Nephron progenitor cell (in vitro differentiated cells): ENCODE data around the gene PAK1IP1.

Experiments
- DNase-seq: peaks from one replicate; pipeline ENCODE4 v3.0.0; 2021
- H3K27ac Mint-ChIP-seq: 2 replicates; pipeline ENCODE4 v1.8.0; 2021; ENCODE audit warnings: mild to moderate bottlenecking, moderate library complexity, mixed read lengths
- H3K27me3 Mint-ChIP-seq: 2 replicates; pipeline ENCODE4 v1.8.0; 2021; ENCODE audit warnings: mild to moderate bottlenecking, low read depth, mixed read lengths; ENCODE audit not compliant: poor library complexity
- H3K36me3 Mint-ChIP-seq: 2 replicates; pipeline ENCODE4 v1.8.0; 2021; ENCODE audit warnings: low read depth, mixed read lengths
- H3K4me1 Mint-ChIP-seq: 2 replicates; pipeline ENCODE4 v1.8.0; 2021; ENCODE audit warnings: mixed read lengths
- H3K4me3 Mint-ChIP-seq: 2 replicates; pipeline ENCODE4 v1.8.0; 2021; ENCODE audit warnings: mild to moderate bottlenecking, moderate library complexity, mixed read lengths
- H3K9me3 Mint-ChIP-seq: 2 replicates; pipeline ENCODE4 v1.8.0; 2021; ENCODE audit warnings: mild to moderate bottlenecking, moderate library complexity, mixed read lengths
- CTCF ChIP-seq: fragments of 200-600 bp; sonication (generic); IDR thresholded peaks from 2 replicates; pipeline ENCODE4 v1.5.0; 2021; ENCODE audit warnings: antibody characterized with exemption

PAK1IP1 gene

GRCh38 chr6:10722570-10722819 is 27.7 kb downstream of the PAK1IP1 start:
- Mint-ChIP-seq H3K9me3 (peaks cover 15% of the 10 kb centered on the region), H3K27me3 (peaks cover 3% of the 10 kb centered on the region), H3K4me3 (peak overlapping the region; percentile 97), H3K36me3 (peaks cover 27% of the 10 kb centered on the region), H3K4me1 (peaks cover 50% of the 10 kb centered on the region), H3K27ac (peak overlapping the region; percentile 99)
- no peak for DNase-seq
- no peak for TF ChIP-seq CTCF

GRCh38 chr6:10722820-10723566 is 28.2 kb downstream of the PAK1IP1 start, which contains the start of gene TMEM14C:
TSS of gene TMEM14C (plus strand) at chr6:10723070. CDS start at chr6:10724614, 1,544 bp downstream.
- Mint-ChIP-seq H3K36me3 (peaks cover 32% of the 10 kb centered on the region), H3K4me1 (peaks cover 51% of the 10 kb centered on the region), H3K27ac (peak within 1 kb of the TSS; percentile 99), H3K4me3 (peak within 1 kb of the TSS; percentile 97), H3K27me3 (peaks cover 3% of the 10 kb centered on the region), H3K9me3 (peaks cover 15% of the 10 kb centered on the region)
- peak; percentile 99 for DNase-seq
- no peak for TF ChIP-seq CTCF

- peaks cover 55% of the 10 kb centered on the region for H3K4me1 Mint-ChIP-seq
- peak overlapping the region; percentile 99 for H3K27ac Mint-ChIP-seq
- H3K9me3 Mint-ChIP-seq: peaks cover 13% of the 10 kb centered on the region
- peak; percentile 8 for DNase-seq
- peaks cover 37% of the 10 kb centered on the region for H3K36me3 Mint-ChIP-seq
- peak overlapping the region; percentile 97 for H3K4me3 Mint-ChIP-seq
- no peak for TF ChIP-seq CTCF
- H3K27me3 Mint-ChIP-seq: peaks cover 3% of the 10 kb centered on the region
Measured at GRCh38 chr6:10723567-10723881, 28.8 kb downstream of the PAK1IP1 start.

GRCh38 chr6:10725044-10725443 is 30.3 kb downstream of the PAK1IP1 start:
- H3K36me3 Mint-ChIP-seq: peaks cover 40% of the 10 kb centered on the region
- DNase-seq: no peak
- H3K4me1 Mint-ChIP-seq: peaks cover 59% of the 10 kb centered on the region
- peak overlapping the region; percentile 97 for H3K4me3 Mint-ChIP-seq
- peaks cover 3% of the 10 kb centered on the region for H3K27me3 Mint-ChIP-seq
- no peak for TF ChIP-seq CTCF
- H3K27ac Mint-ChIP-seq: peak overlapping the region; percentile 78
- peaks cover 5% of the 10 kb centered on the region for H3K9me3 Mint-ChIP-seq

- Mint-ChIP-seq H3K27me3 (peaks cover 3% of the 10 kb centered on the region), H3K4me3 (peak overlapping the region; percentile 40), H3K4me1 (peaks cover 65% of the 10 kb centered on the region), H3K9me3 (peaks cover 5% of the 10 kb centered on the region), H3K27ac (peak overlapping the region; percentile 78), H3K36me3 (peaks cover 47% of the 10 kb centered on the region)
- no peak for DNase-seq
- no peak for TF ChIP-seq CTCF
Measured at GRCh38 chr6:10725716-10726115, 30.9 kb downstream of the PAK1IP1 start.

GRCh38 chr6:10730254-10730653 is 35.5 kb downstream of the PAK1IP1 start:
- peak overlapping the region; percentile 29 for H3K4me3 Mint-ChIP-seq
- DNase-seq: no peak
- peaks cover 4% of the 10 kb centered on the region for H3K9me3 Mint-ChIP-seq
- TF ChIP-seq CTCF: no peak
- H3K4me1 Mint-ChIP-seq: peaks cover 47% of the 10 kb centered on the region
- peaks cover 3% of the 10 kb centered on the region for H3K27me3 Mint-ChIP-seq
- H3K27ac Mint-ChIP-seq: peak overlapping the region; percentile 99
- H3K36me3 Mint-ChIP-seq: peaks cover 81% of the 10 kb centered on the region
